ENCODE data around the gene NEURL1B. TPM values are rescaled to one million over a fixed set of nuclear protein-coding genes. Genes with fewer than 3 reads are reported as not detected.

NEURL1B gene
- total RNA-seq, 6 experiments from 2014 or later: 4.9 to 9.8 (median 6.4) TPM

DNA sequence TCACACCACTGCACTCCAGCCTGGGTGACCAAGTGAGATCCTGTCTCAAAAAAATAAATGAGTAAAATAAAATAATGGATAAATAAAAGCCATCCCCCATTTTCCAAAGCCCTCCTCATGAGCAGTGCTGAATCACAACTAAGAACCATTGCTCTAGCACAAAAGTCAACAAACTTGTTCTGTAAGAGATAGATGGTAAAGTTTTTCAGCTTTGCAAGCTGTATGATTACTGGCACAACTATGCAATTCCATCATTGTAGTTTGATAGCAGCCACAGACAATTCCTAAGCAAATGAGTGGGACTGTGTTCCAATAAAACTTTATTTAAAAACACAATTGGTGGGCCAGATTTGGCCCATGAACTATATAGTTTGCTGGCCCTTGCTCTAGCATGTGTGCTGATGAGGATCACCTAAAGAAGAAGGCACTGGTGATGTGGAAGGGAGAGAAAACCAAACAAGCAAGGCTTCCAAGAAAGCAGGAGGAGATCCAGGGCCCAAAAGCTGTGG lies 64.6 kb downstream of the NEURL1B start:
- no peak for TF ChIP-seq CTCF (IDR thresholded peaks at IDR 0.05)
- TF ChIP-seq POLR2A (IDR thresholded peaks at IDR 0.05): no peak
- no peak for ATAC-seq
- peak in 1 of 3 donors; percentile 1 for DNase-seq
- Histone ChIP-seq H3K9me3 (no peaks in the 10 kb centered on the region), H3K4me3 (no peak overlapping the region), H3K36me3 (no peaks in the 10 kb centered on the region), H3K4me1 (no peaks in the 10 kb centered on the region), H3K27me3 (no peaks in the 10 kb centered on the region), H3K27ac (no peak overlapping the region)
- intact Hi-C loops (cut with DNase I): no loop called here

GRCh38 chr5:172706796-172707195 lies 65.7 kb downstream of the NEURL1B start:
- Histone ChIP-seq H3K9me3 (no peaks in the 10 kb centered on the region), H3K27ac (no peak overlapping the region), H3K4me3 (no peak overlapping the region), H3K4me1 (no peaks in the 10 kb centered on the region), H3K27me3 (no peaks in the 10 kb centered on the region), H3K36me3 (no peaks in the 10 kb centered on the region)
- WGBS (ENCODE audit: insufficient coverage, low coverage, low lambda C conversion rate, missing lambda C conversion rate): 46% methylated on average over 4 of the region's 4 CpGs
- no peak for TF ChIP-seq CTCF (IDR thresholded peaks at IDR 0.05)
- no peak for TF ChIP-seq POLR2A (IDR thresholded peaks at IDR 0.05)
- ATAC-seq: no peak
- intact Hi-C loops (cut with DNase I): no loop called here
- no peak for DNase-seq

DNA sequence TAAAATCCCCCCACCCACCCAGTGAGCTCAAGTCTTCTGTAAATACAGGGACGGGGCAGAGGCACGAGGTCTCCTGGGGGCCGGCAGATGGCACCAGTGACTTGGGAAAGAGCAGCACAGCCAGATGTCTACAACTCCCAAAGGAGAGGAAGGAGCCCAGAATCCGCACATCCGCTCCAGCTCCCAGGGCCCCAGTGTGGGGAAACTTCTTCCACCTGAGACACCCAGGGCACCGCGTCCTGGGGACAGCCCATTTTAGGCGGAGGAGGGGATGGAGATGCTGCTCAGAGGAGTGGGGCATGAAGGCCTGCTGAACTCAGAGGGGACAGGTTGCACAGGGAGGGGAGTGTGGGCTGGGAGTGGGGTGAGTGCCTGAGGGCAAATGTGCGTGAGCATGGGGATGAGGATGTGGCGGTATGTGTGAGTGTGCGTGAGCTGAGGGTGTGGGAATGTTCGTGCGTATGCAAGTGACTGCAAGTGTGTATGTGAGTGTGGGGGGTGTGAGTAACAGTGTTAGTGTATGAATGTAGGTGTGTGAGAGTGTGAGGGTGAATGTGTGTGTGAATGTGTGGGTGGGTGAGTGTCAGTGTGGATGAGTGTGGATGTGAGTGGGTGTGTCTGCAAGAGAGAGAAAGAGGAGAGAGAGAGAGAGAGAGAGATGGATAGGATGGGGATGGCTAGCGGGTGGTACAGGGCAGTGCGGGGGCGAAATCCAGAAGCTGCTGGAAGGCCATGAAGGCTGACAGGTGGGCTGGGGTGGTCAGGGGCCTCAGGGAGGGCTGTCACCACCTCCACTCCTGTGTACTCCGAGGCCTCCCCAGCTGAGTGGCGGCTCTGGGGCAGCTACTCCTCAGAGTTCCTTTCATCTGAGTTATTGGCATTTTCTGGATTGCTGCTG lies 66.5 kb downstream of the NEURL1B start:
- no peak for TF ChIP-seq POLR2A (IDR thresholded peaks at IDR 0.05)
- TF ChIP-seq CTCF (IDR thresholded peaks at IDR 0.05): peak; percentile 41 to 44 (median 42)
- intact Hi-C loops (cut with DNase I): no loop called here
- 26% methylated on average over 13 of the region's 18 CpGs for WGBS (ENCODE audit: insufficient coverage, low coverage, low lambda C conversion rate, missing lambda C conversion rate)
- no peak overlapping the region for H3K27ac ChIP-seq
- ATAC-seq: peak; percentile 80 to 91 (median 84)
- DNase-seq: peak in 2 of 3 donors; percentile 62 to 68
- no peak overlapping the region for H3K4me3 ChIP-seq
- H3K27me3 ChIP-seq: no peaks in the 10 kb centered on the region
- H3K36me3 ChIP-seq: no peaks in the 10 kb centered on the region
- no peaks in the 10 kb centered on the region for H3K9me3 ChIP-seq
- no peaks in the 10 kb centered on the region for H3K4me1 ChIP-seq

DNA sequence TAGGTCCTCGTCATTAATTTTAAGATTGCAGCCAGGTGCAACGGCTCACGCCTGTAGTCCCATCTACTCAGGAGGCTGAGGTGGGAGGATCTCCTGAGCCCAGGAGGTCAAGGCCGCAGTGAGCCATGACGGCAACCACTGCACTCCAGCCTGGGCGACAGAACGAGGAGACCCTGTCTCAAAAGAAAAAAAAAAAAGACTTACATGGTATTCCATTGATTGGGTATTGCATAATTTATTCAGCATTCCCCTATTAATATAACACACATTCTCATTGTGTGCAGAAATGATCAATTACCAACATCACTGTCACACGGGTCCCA lies 67.1 kb downstream of the NEURL1B start:
- no peak for ATAC-seq
- Histone ChIP-seq H3K27me3 (no peaks in the 10 kb centered on the region), H3K4me1 (peaks cover 0 to 2% (median 0%) of the 10 kb centered on the region in 4 donors), H3K9me3 (no peaks in the 10 kb centered on the region), H3K4me3 (no peak overlapping the region), H3K36me3 (no peaks in the 10 kb centered on the region), H3K27ac (no peak overlapping the region)
- 42% methylated on average over 8 of the region's 8 CpGs for WGBS (ENCODE audit: insufficient coverage, low coverage, low lambda C conversion rate, missing lambda C conversion rate)
- DNase-seq: no peak
- intact Hi-C loops (cut with DNase I): no loop called here
- TF ChIP-seq POLR2A (IDR thresholded peaks at IDR 0.05) (no peak), CTCF (IDR thresholded peaks at IDR 0.05) (no peak)

All from right lobe of liver (tissue), 6 donors.